Measurements from ENCODE around the gene MTO1.
"Not testable (repeated sequence)": the region's sequence is repeated elsewhere in the genome, so short reads cannot be mapped to it uniquely, and the experiment has no call there.

MTO1 gene

DNA sequence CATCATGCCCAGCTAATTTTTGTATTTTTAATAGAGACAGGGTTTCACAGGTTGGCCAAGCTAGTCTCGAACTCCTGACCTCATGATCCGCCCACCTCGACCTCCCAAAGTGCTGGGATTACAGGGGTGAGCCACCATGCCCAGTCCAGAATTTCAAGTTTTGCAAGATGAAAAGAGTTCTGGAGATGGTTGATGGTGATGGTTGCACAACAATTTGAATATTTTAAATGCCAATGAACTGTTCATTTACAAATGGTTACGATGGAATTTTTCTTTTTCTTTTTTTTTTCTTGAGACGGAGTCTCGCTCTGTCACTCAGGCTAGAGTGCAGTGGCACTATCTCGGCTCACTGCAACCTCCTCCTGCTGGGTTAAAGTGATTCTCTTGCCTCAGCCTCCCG, 44.2 kb downstream of the MTO1 start:
- not testable (repeated sequence) for DNase-seq

DNA sequence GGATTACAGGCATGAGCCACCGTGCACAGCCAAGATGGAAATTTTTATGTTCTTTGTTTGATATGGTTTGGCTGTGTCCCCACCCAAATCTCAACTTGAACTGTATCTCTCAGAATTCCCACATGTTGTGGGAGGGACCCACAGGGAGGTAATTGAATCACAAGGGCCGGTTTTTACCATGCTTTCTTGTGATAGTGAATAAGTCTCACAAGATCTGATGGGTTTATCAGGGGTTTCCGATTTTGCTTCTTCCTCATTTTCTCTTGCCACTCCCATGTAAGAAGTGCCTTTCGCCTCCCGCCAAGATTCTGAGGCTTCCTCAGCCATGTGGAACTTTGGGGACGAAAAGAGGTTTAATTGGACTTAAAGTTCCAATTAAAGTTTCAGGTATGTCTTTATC, 44.7 kb downstream of the MTO1 start:
- no peak for DNase-seq

DNA sequence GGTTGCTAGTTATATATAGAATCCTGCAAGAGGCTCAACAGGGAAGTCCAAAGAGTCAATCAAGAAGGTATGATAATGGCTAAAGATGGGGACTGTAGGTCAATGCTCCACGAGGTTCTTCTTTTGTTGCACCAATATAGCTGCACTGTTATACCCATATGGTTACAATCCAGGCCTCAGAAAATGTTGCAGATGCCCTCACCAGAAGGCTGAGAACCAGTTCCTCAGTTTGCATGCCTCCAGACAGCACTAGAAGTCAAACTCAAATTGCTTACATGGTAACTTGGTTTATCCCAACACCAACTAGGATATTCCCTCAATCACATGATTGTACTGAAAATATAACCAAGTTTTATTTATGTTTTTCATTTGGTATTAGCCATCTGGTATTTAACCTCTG, 47.2 kb downstream of the MTO1 start:
- no peak for DNase-seq

DNA sequence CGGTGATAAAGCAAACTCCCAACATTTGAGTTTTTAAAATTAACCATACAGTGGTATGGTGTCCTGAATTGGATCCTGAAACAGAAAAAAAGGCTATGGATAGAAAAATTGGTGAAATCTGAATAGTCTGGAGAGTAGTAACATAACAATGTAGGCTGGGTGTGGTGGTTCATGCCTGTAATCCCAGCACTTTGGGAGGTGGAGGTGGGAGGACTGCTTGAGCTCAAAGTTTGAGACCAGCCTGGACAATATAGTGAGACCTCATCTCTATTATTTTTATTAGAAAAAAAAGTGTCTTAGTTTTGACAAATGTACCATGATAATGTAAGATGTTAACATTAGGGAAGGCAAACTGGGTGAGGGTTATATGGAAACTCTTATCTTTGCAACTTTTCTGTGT, 48.3 kb downstream of the MTO1 start:
- DNase-seq, result no peak

DNA sequence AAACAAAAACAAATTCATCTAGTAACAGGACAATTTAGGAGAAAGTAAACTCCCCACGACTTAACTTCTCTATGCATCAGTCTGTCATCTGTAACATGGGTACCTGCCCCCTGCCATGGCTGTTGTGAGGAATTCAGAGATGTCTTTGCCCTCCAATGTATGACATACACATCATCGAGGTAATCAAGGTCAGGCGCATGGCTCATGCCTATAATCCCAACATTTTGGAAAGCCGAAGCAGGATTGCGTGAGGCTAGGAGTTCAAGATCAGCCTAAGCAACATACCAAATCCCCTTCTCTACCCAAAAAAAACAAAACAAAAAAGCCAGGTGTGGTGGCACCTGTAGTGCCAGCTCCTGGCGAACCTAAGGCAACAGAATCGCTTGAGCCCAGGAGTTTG, 50.3 kb downstream of the MTO1 start:
- DNase-seq, result no peak

DNA sequence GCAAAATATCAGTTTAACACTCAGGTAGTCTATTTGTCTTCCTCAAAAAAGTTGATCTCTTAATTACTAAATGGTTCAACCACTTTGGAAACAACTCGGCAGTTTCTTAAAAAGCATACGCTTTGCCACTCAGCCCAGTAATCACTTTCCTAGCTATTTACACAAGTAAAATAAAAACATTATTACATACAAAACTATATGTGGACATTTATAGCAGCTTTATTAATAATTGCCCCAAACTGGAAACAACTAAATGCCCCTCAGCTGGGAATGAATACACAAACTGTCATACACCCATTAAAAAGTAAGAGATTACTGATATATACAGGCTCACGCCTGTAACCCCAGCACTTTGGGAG, 51.9 kb downstream of the MTO1 start:
- DNase-seq, result no peak

DNA sequence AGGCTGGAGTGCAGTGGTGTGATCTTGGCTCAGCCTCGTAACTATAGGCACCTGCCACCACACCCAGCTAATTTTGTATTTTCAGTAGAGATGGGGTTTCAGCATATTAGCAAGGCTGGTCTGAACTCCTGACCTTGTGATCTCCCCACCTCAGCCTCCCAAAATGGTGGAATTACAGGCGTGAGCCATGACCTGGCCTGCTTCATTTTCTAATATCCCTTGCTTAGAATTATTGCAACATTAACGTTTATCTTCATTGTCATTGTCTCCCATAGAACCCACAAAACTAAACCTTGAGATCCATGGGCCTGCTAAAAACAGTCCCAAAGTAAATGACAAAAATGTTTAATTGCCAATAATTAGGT, 53.2 kb downstream of the MTO1 start:
- DNase-seq, result no peak

DNA sequence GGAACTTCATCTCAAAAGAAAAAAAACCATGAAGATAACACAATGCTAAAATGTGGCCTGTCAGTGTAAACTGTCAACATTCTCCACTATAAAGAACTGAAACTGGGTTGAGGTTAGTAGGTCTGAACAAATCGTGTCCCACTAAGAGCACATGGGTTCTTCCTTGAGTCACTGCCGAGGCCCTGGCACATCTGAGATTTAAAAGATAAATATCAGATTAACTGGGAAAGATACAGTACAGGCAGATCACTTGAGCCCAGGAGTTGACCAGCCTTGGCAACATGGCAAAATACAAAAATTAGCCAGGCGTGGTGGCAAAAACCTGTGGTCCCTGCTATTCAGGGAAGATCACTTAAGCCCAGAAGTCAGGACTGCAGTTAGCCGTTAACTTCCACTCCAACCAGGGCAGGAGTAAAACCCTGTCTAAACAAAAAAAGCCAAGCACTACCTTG, 53.7 kb downstream of the MTO1 start:
- no peak for DNase-seq

DNA sequence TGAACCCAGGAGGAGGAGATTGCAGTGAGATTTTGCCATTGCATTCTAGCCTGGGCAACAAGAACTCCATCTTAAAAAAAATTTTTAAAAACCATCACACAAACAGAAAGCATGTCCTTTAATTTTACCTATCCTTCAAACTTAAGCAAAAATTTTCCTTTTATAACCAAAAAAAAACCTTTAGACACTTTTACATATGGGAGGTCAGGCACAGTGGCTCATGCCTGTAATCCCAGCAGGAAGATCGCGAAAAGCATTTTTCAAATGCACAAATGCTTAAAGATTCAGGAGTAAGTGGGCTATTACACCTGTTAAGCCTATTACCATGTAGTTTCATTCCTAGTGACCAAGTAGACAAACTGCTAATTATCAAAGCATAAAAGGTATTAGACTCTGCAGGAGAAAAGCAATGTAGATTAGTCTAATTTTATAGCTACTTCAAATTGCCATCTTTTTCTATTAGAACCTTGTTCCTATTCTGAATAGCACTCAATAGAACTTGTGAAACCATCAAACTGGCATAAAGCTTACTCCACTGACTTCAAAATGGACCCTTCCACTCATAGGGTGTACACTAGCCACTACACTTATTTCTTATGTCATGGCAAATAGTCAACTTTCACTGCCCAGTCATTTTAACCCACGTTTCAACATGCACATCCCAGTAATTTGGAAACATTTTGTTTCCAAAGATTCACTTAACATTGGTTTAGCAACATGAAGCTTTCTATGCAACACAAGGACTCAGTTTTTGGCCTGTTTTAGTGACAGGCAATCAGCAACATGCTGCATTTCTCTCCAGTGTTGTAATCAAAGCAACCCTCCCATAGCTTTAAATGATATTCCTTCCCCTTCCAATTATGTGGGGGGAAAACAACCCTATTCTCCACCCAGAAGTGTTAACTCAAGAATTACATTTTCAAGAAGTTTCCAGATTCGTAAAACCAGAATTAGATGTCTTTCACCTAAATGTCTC, 55.3 kb downstream of the MTO1 start:
- no peak for DNase-seq

DNA sequence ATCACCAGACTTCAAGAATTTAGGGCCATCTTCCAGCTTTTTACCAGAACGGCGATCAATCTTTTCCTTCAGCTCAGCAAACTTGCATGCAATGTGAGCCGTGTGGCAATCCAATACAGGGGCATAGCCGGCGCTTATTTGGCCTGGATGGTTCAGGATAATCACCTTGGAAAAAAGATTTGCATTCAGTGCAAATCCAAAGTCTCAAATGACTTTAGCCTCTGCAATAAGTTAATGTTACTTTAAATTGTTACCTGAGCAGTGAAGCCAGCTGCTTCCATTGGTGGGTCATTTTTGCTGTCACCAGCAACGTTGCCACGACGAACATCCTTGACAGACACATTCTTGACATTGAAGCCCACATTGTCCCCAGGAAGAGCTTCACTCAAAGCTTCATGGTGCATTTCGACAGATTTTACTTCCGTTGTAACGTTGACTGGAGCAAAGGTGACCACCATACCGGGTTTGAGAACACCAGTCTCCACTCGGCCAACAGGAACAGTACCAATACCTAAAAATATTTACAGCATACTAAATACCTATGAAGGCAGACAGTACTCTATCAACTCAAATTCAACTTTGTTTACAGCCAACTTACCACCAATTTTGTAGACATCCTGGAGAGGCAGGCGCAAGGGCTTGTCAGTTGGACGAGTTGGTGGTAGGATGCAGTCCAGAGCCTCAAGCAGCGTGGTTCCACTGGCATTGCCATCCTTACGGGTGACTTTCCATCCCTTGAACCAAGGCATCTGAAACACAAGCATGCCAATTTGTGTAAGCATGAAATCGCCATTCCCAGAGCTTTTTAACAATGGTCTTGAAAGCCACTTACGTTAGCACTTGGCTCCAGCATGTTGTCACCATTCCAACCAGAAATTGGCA, 56.8 kb downstream of the MTO1 start:
- DNase-seq, result not testable (repeated sequence)

DNA sequence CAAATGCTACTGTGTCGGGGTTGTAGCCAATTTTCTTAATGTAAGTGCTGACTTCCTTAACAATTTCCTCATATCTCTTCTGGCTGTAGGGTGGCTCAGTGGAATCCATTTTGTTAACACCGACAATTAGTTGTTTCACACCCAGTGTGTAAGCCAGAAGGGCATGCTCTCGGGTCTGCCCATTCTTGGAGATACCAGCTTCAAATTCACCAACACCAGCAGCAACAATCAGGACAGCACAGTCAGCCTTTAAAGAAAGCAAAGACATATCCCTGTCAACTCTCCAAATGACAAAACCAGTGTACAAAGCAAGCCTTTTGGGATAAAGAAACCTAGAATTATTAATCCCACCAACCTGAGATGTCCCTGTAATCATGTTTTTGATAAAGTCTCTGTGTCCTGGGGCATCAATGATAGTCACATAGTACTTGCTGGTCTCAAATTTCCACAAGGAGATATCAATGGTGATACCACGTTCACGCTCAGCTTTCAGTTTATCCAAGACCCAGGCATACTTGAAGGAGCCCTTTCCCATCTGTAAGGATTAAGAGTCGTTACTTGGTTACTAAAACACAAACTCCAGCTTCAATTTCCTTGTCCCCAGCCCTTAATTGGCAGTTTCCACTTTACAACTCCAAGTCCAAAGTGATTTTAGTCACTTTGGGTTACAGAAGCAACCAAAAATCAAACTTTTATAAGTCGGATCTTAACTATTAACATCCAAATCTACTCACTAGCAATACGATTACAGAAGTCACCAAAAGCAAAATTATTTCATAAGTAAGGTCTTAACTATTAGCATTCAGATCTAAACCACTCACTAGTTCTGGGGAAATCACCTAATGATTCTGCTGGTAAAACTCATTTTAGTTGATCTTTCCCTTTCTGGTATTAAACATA, 57.7 kb downstream of the MTO1 start:
- not testable (repeated sequence) for DNase-seq

DNA sequence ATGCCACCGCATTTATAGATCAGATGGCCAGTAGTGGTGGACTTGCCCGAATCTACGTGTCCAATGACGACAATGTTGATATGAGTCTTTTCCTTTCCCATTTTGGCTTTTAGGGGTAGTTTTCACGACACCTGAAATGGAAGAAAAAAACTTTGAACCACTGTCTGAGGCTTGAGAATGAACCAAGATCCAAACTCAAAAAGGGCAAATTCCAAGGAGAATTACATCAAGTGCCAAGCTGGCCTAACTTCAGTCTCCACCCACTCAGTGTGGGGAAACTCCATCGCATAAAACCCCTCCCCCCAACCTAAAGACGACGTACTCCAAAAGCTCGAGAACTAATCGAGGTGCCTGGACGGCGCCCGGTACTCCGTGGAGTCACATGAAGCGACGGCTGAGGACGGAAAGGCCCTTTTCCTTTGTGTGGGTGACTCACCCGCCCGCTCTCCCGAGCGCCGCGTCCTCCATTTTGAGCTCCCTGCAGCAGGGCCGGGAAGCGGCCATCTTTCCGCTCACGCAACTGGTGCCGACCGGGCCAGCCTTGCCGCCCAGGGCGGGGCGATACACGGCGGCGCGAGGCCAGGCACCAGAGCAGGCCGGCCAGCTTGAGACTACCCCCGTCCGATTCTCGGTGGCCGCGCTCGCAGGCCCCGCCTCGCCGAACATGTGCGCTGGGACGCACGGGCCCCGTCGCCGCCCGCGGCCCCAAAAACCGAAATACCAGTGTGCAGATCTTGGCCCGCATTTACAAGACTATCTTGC, 58.6 kb downstream of the MTO1 start:
- DNase-seq, result peak; percentile 30

DNA sequence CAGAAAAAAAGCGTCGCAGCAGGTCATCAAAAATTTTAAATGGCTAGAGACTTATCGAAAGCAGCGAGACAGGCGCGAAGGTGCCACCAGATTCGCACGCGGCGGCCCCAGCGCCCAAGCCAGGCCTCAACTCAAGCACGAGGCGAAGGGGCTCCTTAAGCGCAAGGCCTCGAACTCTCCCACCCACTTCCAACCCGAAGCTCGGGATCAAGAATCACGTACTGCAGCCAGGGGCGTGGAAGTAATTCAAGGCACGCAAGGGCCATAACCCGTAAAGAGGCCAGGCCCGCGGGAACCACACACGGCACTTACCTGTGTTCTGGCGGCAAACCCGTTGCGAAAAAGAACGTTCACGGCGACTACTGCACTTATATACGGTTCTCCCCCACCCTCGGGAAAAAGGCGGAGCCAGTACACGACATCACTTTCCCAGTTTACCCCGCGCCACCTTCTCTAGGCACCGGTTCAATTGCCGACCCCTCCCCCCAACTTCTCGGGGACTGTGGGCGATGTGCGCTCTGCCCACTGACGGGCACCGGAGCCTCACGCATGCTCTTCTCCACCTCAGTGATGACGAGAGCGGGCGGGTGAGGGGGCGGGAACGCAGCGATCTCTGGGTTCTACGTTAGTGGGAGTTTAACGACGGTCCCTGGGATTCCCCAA, 59.3 kb downstream of the MTO1 start, which contains the start of gene EEF1A1:
Gene EEF1A1, minus strand, starts transcription at position 345 of the 663 bp plus-strand sequence. CDS start 1,006 bp downstream, outside the sequence.
- peak; percentile 100 for DNase-seq

DNA sequence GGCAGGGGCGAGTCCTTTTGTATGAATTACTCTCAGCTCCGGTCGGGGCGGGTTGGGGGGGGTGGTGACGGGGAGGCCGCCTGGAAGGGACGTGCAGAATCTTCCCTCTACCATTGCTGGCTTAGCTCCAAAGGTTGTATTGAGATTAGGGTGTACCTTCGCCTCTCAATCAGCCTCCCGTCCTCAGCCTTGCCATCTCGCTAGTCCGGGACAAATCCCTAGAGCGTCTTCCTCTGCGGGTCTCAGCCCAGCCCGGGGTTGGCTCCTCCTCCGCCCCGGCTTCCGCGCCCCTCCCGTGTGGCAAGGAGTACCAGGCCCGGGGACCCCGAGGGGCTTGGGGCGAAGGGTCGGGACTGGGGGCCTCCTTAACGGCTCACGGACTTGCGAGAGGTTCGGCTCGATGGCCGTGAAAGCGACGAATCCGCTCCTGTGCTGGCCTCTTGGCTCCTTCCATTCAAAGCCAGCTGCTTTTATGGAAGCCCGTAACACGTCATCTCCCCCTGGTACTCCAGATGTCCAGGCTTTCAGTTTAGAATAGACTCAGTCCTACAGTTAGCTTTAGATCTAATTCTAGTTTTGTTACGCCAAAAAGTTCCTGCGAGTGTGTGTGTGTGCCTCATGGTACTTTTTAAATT, 59.9 kb downstream of the MTO1 start:
- DNase-seq, result peak; percentile 88

DNA sequence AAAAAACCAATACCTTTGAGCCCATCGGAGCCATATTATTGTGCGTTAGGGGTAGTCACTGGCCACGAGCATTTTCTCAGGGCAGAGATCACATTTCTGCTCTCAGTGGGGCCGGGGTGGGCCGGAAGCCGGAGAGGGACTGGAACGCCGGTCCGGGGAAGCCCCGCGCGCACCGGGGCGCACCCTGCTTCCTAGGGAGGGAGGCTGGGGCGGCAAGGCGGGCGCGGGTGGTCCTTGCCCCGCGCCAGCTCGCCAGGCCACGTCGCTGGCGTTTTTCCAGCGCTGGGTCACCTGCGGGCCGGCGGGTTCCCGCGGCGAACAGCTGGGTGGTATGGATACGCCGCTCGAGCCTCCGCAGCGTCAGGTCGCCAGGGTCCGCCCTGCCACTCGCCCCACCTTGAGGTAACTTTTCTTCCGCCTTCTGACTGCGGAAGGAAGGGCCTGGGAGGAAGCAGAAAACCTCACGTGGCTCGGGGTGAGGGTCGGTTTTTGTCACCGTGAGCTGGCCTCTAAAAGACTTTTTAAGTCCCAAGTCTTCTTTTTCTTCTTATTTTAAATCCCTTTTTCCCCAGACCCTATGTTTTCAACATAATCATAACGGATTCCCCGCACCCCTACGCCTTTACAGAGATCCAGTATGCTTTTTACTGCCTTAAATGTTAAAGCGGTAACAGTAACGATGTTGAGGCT, 62.0 kb downstream of the MTO1 start:
- DNase-seq, result peak; percentile 53

DNA sequence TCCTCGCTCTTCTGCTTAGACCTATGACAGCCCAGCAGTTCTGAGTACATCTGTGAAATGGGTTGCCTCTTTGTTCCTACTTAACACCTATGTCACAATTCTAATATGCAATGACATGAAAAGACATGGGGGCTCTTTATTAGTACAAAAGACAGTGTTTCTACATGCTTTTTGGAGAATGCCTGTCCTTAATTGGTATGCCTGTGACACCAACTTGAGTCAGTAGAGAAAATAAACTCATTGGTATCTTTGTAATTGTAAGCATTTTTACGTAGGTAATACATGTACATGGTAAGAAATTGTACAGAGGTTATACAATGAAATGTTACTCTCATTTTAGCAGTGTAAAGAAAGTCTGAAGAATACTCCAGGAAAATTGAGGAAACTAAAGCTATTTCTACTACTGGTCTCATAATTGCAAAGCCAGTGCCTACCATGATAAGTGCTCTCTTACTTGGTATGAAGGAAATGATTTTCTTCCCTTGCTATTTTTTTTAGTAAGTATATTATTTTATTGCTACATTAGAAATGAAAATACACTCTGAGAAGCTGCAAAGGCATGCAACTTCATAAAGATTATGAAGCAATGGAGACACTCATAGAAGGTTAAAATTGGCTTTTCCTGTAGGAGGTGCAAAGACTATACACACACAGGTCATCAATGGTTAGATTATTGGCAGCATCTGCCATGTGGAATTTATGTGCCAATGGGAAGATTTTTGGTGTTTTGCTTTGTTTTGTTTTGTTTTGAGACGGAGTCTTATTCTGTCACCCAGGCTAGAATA, 64.2 kb downstream of the MTO1 start:
- DNase-seq, result no peak

DNA sequence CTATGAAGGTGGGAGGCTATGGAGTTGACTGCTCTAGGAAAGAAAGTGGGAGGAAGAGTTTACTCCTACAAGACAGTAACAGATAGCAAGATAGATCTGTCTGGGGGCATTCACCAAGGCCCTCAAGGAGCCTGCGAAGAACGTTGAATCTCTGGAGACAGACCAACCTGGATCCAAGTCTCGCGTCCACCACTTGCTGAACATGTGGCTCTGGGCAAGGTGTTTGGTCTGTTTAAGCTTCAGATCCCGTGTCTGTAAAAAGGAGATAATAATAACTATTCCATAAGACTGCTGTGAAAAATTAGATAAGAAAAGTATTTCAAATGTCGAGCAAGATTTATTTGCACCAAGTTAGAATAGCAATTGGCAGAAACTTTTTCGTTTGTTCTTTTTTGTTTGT, 67.4 kb downstream of the MTO1 start:
- no peak for DNase-seq

DNA sequence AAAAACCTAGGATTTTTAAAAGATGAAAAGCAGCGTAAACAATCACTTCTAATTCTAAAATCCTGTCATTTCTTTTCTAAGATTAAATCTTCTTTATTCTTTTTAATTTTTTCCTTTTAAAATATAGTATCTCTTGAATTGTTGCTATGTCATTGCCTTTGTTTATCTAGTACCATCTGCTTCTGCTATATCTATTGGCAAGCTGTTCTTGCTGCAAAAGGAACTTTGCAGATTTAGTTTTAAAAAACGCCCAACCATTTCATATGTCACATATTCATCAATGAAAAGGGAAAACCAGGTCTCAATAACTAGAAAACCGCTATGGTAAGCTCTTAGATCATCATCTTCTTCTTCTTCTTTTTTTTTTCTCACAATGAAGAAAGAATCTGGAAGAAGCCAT, 70.8 kb downstream of the MTO1 start:
- no peak for DNase-seq

DNA sequence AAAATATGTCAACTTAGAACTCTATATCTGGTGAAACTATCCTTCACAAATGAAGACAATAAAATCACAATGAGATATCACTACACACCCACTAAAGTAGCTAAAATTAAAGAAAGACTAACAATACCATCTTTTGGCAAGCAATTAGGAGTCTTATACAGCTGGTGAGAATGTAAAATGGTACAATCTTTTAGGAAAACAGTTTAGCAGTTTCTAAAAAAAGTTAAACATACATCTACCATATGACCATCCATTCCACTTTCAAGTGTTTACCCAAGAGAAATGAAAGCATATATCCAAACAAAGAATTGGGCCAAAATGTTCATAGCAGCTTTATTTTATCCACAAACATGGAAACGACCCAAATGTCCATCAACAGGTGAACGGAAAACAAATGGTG, 73.1 kb downstream of the MTO1 start:
- no peak for DNase-seq

All from DMS153 (cell line).